CD4-positive, alpha-beta T cell treated with Interleukin-4 for 1 hour (primary cell): ENCODE measurements around the gene GNRH2.
A peak's percentile ranks its signal among the peaks of the same experiment; 100 is the strongest.
"Not testable (repeated sequence)": the region's sequence is repeated elsewhere in the genome, so short reads cannot be mapped to it uniquely, and the experiment has no call there.

Experiments
- DNase-seq, 2 donors: peaks; one replicate each; pipeline ENCODE4 v3.0.0-alpha.2; 2020 to 2022

GNRH2 gene

GRCh38 chr20:3075315-3075714, 31.9 kb downstream of the GNRH2 start:
- not testable (repeated sequence) for DNase-seq

GRCh38 chr20:3077618-3078134, 34.3 kb downstream of the GNRH2 start:
- no peak for DNase-seq

GRCh38 chr20:3080939-3081388, 37.5 kb downstream of the GNRH2 start:
- no peak for DNase-seq

- DNase-seq, result no peak
Observed at GRCh38 chr20:3081641-3082040, 38.2 kb downstream of the GNRH2 start.

GRCh38 chr20:3082306-3082951, 39.0 kb downstream of the GNRH2 start:
- DNase-seq, result no peak

GRCh38 chr20:3082955-3083952, 39.8 kb downstream of the GNRH2 start:
- no peak for DNase-seq

GRCh38 chr20:3084283-3084985, 41.0 kb downstream of the GNRH2 start, which contains the start of gene AVP:
AVP (minus strand) TSS chr20:3084724; CDS start chr20:3084674, 50 bp downstream.
- no peak for DNase-seq

- DNase-seq, result no peak
Observed at GRCh38 chr20:3084986-3085360, 41.6 kb downstream of the GNRH2 start.

- DNase-seq, result no peak
Observed at GRCh38 chr20:3085571-3086072, 42.2 kb downstream of the GNRH2 start.

GRCh38 chr20:3088031-3088430, 44.6 kb downstream of the GNRH2 start:
- DNase-seq, result no peak

GRCh38 chr20:3090565-3090964, 47.1 kb downstream of the GNRH2 start:
- DNase-seq, result no peak

GRCh38 chr20:3092611-3093379, 49.4 kb downstream of the GNRH2 start:
- DNase-seq, result peak; percentile 26 to 54

GRCh38 chr20:3093861-3094361, 50.5 kb downstream of the GNRH2 start:
- peak; percentile 25 to 53 for DNase-seq

- no peak for DNase-seq
Observed at GRCh38 chr20:3094848-3095629, 51.6 kb downstream of the GNRH2 start.
